HEK293 (cell line): ENCODE results near the gene MUS81.
A peak's percentile ranks its signal among the peaks of the same experiment; 100 is the strongest.

Experiments
- CTCF ChIA-PET: fragments of 350-600 bp; formaldehyde crosslinking; extraction: SDS; loops from one replicate; lab custom pipeline; 2021; ENCODE audit warnings: antibody characterized with exemption; lab: Yijun Ruan, JAX
- POLR2A ChIA-PET: fragments of 300-600 bp; formaldehyde crosslinking; extraction: SDS; loops from one replicate; lab custom pipeline; 2020; ENCODE audit warnings: antibody characterized with exemption, inconsistent platforms; lab: Yijun Ruan, JAX
- H3K27ac ChIP-seq: fragments of 200-500 bp; sonication (Bioruptor generic); 2 replicates; pipeline ENCODE4 v1.5.1; 2014; ENCODE audit warnings: low read depth, low read length, control low read depth, inconsistent platforms; ENCODE audit errors: extremely low read depth
- H3K36me3 ChIP-seq, 2 experiments: fragments of 200-500 bp in 1 of 2; sonication (Bioruptor generic) in 1 of 2; 1 replicate in 1 of 2; 2 replicates in 1 of 2; pipeline ENCODE4 v1.5.1; 2014 to 2017; ENCODE audit warnings: inconsistent platforms in 2 of 2, low read length in 2 of 2; ENCODE audit not compliant: control insufficient read depth in 2 of 2, insufficient read depth in 1 of 2
- H3K4me1 ChIP-seq: fragments of 200-500 bp; sonication (Bioruptor generic); 2 replicates; pipeline ENCODE4 v1.5.1; 2014; ENCODE audit warnings: mild to moderate bottlenecking, low read length, inconsistent platforms; ENCODE audit not compliant: control insufficient read depth, insufficient read depth
- H3K4me3 ChIP-seq: 2 replicates; pipeline ENCODE4 v1.5.1; 2011; ENCODE audit warnings: low read depth, mild to moderate bottlenecking, control low read depth, low read length, moderate library complexity
- H3K9me3 ChIP-seq: fragments of 200-500 bp; sonication (Bioruptor generic); 2 replicates; pipeline ENCODE4 v1.5.1; 2014; ENCODE audit warnings: low read depth, low read length, inconsistent platforms; ENCODE audit not compliant: control insufficient read depth, insufficient read depth
- GLI4 ChIP-seq: fragments of 450-650 bp; formaldehyde crosslinking; IDR thresholded peaks from 2 replicates; pipeline ENCODE4 v1.5.1; 2016; ENCODE audit warnings: missing biosample characterization, missing genetic modification characterization
- MYNN ChIP-seq: fragments of 450-650 bp; formaldehyde crosslinking; IDR thresholded peaks from 2 replicates; pipeline ENCODE4 v1.5.1; 2016; ENCODE audit warnings: missing biosample characterization, missing genetic modification characterization, borderline replicate concordance
- WT1 ChIP-seq: fragments of 450-650 bp; formaldehyde crosslinking; IDR thresholded peaks from 2 replicates; pipeline ENCODE4 v1.5.1; 2016; ENCODE audit warnings: missing biosample characterization, missing genetic modification characterization
- YY2 ChIP-seq: fragments of 450-650 bp; formaldehyde crosslinking; IDR thresholded peaks from 2 replicates; pipeline ENCODE4 v1.5.1; 2016; ENCODE audit warnings: missing biosample characterization, missing genetic modification characterization
- ZBTB17 ChIP-seq: fragments of 450-650 bp; formaldehyde crosslinking; IDR thresholded peaks from 2 replicates; pipeline ENCODE4 v1.5.1; 2016; ENCODE audit warnings: missing biosample characterization, missing genetic modification characterization
- ZNF558 ChIP-seq: fragments of 450-650 bp; formaldehyde crosslinking; IDR thresholded peaks from 2 replicates; pipeline ENCODE4 v1.5.1; 2016; ENCODE audit warnings: missing biosample characterization, missing genetic modification characterization
- ZNF571 ChIP-seq: fragments of 450-650 bp; formaldehyde crosslinking; IDR thresholded peaks from 2 replicates; pipeline ENCODE4 v1.5.0; 2017; ENCODE audit warnings: missing biosample characterization, missing genetic modification characterization
- ZNF600 ChIP-seq: fragments of 450-650 bp; formaldehyde crosslinking; IDR thresholded peaks from 2 replicates; pipeline ENCODE4 v1.5.1; 2016; ENCODE audit warnings: missing biosample characterization, missing genetic modification characterization
- TF ChIP-seq, protein P1 (sequence below): fragments of 450-650 bp; formaldehyde crosslinking; IDR thresholded peaks from 2 replicates; pipeline ENCODE4 v1.5.1; 2016; ENCODE audit warnings: missing biosample characterization, missing genetic modification characterization, low read depth
- TF ChIP-seq, protein P2 (sequence below): fragments of 450-650 bp; formaldehyde crosslinking; IDR thresholded peaks from 2 replicates; pipeline ENCODE4 v1.5.1; 2017; ENCODE audit warnings: missing biosample characterization, missing genetic modification characterization
- TF ChIP-seq, protein P3 (sequence below): fragments of 450-650 bp; formaldehyde crosslinking; IDR thresholded peaks from 2 replicates; pipeline ENCODE4 v1.5.1; 2016; ENCODE audit warnings: missing biosample characterization, missing genetic modification characterization

MUS81 gene

DNA sequence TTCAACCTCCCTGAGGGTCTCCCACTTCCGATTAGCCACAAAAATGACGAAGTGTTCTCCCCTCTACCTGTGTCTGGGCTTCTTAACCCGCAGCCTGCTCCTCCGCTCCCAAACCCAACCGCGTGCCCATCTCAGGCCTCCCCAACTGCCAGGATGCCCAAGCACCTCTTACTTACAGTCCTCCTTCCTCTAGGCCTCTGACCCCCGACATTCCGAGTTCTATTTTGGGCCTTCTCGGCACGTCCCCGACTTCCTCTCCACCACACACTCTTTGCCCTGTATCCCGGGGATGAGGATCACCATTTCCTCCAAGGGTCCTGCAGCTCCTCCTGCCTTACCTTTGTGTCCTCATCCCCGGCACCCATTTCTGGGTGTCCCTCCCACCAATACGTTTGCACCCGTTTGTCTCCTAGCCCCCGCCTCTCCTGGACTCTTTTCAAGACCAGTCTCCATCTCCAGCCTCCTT lies 388 bp upstream of the MUS81 start:
- no peaks in the 10 kb centered on the region for H3K9me3 ChIP-seq
- peak overlapping the region; percentile 92 for H3K27ac ChIP-seq
- ChIA-PET CTCF (interaction anchor here (0.6 to 6.3 kb wide), 41 partner anchors 8 to 245 kb away, joined by 3 to 118 read pairs (median 4); partner anchors contain the start of genes CCDC85B, FIBP, KAT5 and TSGA10IP), POLR2A (interaction anchor here (0.6 to 6.5 kb wide), 28 partner anchors 9 to 1009 kb away, joined by 3 to 121 read pairs (median 5); partner anchors contain the start of genes BANF1, CCDC85B, EIF1AD and FIBP)
- peaks cover 4% of the 10 kb centered on the region; the same call in 1 of the 2 replicates for H3K4me1 ChIP-seq
- peak overlapping the region; percentile 94 for H3K4me3 ChIP-seq
- TF ChIP-seq, protein P1, sequence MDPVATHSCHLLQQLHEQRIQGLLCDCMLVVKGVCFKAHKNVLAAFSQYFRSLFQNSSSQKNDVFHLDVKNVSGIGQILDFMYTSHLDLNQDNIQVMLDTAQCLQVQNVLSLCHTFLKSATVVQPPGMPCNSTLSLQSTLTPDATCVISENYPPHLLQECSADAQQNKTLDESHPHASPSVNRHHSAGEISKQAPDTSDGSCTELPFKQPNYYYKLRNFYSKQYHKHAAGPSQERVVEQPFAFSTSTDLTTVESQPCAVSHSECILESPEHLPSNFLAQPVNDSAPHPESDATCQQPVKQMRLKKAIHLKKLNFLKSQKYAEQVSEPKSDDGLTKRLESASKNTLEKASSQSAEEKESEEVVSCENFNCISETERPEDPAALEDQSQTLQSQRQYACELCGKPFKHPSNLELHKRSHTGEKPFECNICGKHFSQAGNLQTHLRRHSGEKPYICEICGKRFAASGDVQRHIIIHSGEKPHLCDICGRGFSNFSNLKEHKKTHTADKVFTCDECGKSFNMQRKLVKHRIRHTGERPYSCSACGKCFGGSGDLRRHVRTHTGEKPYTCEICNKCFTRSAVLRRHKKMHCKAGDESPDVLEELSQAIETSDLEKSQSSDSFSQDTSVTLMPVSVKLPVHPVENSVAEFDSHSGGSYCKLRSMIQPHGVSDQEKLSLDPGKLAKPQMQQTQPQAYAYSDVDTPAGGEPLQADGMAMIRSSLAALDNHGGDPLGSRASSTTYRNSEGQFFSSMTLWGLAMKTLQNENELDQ (tag by site-specific recombination) = 0 out of 2 replicates have a peak, but pooled peaks have one; percentile 8
- TF ChIP-seq ZNF600 (tag by site-specific recombination) = peak; percentile 58
- TF ChIP-seq, protein P2, sequence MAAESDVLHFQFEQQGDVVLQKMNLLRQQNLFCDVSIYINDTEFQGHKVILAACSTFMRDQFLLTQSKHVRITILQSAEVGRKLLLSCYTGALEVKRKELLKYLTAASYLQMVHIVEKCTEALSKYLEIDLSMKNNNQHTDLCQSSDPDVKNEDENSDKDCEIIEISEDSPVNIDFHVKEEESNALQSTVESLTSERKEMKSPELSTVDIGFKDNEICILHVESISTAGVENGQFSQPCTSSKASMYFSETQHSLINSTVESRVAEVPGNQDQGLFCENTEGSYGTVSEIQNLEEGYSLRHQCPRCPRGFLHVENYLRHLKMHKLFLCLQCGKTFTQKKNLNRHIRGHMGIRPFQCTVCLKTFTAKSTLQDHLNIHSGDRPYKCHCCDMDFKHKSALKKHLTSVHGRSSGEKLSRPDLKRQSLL = no peak
- TF ChIP-seq ZNF558 (tag by site-specific recombination) = no peak
- peak; percentile 12; the same call in 1 of the 2 replicates for TF ChIP-seq GLI4 (tag by site-specific recombination)
- 0 out of 2 replicates have a peak, but pooled peaks have one; percentile 41 for TF ChIP-seq MYNN (tag by site-specific recombination)
- TF ChIP-seq ZNF571 = no peak
- no peak for TF ChIP-seq WT1 (tag by site-specific recombination)
- H3K36me3 ChIP-seq = peaks cover 0 to 54% of the 10 kb centered on the region in 2 experiments; a peak in 1 of 3 replicates

DNA sequence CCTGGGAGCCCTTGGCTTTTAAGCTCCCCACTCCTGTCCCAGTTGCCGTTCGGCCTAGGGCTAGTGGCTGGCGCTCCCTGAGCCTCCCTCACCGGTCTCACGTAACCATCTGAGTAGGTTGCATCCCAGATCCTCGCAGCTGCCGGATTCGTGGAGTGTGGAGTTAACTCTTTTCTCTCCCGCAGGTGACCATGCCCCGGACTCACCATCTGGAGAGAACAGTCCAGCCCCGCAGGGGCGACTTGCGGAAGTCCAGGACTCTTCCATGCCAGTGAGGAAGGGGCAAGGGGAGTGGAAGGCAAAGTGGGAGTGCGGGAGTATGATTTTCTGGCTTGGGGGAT lies 902 bp downstream of the MUS81 start:
- Histone ChIP-seq H3K36me3 (peaks cover 0 to 54% of the 10 kb centered on the region in 2 experiments; a peak in 1 of 3 replicates), H3K27ac (peak overlapping the region; percentile 92)

More for the DNA sequence above, 902 bp downstream of the MUS81 start:
- no peaks in the 10 kb centered on the region for H3K9me3 ChIP-seq
- ChIA-PET POLR2A (interaction anchor here (0.7 to 6.5 kb wide), 8 partner anchors 8 to 141 kb away, joined by 3 to 121 read pairs (median 14); partner anchors contain the start of genes CCDC85B, FIBP and RNASEH2C), CTCF (interaction anchor here (0.5 to 6.3 kb wide), 10 partner anchors 9 to 243 kb away, joined by 3 to 118 read pairs (median 4); partner anchors contain the start of genes CCDC85B, FIBP and KAT5)
- TF ChIP-seq, protein P3, sequence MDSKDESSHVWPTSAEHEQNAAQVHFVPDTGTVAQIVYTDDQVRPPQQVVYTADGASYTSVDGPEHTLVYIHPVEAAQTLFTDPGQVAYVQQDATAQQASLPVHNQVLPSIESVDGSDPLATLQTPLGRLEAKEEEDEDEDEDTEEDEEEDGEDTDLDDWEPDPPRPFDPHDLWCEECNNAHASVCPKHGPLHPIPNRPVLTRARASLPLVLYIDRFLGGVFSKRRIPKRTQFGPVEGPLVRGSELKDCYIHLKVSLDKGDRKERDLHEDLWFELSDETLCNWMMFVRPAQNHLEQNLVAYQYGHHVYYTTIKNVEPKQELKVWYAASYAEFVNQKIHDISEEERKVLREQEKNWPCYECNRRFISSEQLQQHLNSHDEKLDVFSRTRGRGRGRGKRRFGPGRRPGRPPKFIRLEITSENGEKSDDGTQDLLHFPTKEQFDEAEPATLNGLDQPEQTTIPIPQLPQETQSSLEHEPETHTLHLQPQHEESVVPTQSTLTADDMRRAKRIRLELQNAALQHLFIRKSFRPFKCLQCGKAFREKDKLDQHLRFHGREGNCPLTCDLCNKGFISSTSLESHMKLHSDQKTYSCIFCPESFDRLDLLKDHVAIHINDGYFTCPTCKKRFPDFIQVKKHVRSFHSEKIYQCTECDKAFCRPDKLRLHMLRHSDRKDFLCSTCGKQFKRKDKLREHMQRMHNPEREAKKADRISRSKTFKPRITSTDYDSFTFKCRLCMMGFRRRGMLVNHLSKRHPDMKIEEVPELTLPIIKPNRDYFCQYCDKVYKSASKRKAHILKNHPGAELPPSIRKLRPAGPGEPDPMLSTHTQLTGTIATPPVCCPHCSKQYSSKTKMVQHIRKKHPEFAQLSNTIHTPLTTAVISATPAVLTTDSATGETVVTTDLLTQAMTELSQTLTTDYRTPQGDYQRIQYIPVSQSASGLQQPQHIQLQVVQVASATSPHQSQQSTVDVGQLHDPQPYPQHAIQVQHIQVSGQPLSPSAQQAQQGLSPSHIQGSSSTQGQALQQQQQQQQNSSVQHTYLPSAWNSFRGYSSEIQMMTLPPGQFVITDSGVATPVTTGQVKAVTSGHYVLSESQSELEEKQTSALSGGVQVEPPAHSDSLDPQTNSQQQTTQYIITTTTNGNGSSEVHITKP (tag by site-specific recombination) = peak; percentile 35
- TF ChIP-seq ZBTB17 (tag by site-specific recombination) = peak; percentile 30; the same call in 1 of the 2 replicates
- no peak for TF ChIP-seq YY2 (tag by site-specific recombination)
- H3K4me3 ChIP-seq = peak overlapping the region; percentile 94
- peaks cover 4% of the 10 kb centered on the region; the same call in 1 of the 2 replicates for H3K4me1 ChIP-seq
